ENCODE results near the gene ARHGAP15.
"Not testable (repeated sequence)": the region's sequence is repeated elsewhere in the genome, so short reads cannot be mapped to it uniquely, and the experiment has no call there.

ARHGAP15 gene

DNA sequence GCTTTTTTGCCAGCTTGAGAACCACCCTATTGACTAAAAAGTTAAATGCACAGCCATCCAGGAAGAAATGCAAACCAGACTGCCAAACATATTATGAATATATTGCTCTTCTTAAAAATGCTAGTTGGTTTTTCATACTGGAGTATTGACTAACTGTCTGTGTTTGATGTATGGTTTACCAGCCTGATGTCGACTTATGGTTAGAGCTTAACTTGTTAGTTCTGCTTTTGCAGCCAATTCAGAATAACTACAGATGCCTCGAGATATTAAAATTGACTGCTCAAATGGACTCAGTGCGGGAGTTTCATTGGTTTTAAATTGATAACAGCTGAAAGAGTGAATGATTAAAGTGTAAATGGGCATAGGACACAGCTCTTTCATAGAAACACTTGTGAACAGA lies 369.8 kb downstream of the ARHGAP15 start:
- no peak for DNase-seq

DNA sequence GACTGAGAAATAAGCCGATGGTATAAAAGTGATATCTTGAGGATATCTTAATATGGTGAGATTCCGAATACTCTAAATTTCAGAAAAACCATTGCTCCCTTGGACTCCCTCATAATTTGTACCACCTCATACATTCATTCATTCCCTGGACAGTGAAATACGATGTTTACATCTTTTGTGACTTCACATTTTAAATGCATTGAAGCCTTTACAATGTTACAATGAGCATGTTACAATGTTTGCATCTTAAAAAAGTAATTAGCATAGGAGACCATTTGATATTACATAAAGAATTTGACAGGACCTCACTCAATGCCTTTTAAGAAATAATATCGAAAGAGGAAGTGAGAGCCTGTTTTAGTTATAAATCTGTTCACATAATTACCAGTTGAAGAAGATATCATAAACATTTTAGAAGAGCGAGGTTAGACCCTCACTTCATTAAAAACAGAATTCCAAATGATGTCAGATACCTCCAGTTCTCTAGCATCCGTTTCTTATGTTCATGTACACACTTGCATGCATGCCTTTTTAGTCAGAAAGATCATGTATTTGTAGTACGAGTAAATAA lies 372.0 kb downstream of the ARHGAP15 start:
- no peak for DNase-seq

- no peak for DNase-seq
Measured at GRCh38 chr2:143503280-143503679, 374.1 kb downstream of the ARHGAP15 start.

- no peak for DNase-seq
Measured at GRCh38 chr2:143504397-143504796, 375.2 kb downstream of the ARHGAP15 start.

DNA sequence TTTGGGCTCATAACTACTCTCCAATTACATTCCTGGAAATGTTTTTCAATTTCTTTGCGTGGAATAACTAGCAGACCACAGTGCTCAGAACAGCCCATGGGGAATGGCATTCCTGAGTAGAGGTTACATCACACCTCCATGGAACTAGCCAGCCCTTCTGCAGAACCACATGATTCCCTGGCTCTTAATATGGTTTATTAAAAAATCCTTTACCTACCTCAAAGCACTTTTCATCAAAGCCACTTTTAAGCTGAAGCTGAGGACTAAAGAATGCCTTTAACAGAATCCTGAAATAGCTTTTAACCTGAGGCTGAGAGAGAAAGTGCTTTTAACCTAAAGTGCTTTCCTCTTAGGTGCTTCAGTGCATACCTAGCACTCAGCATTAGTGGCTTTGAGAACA lies 376.3 kb downstream of the ARHGAP15 start:
- DNase-seq = no peak

DNA sequence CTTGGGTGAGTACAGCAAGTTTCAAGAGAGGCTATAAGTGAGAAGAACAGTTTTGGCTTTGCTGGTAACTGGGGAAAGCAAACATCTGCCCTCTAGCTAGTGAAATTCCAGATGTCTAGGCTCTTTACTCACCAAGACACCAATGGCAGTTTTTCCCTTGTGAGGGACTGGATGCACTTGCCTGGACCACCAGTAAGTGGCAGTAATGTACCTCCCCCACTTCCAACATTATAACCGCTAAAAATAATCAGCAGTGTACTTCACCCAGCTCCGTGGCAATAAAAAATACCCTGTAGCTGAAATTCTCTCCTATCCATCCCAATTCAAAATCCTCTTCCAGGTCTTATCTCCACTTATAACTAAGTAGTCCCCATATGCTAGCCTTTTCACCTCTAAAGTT lies 383.9 kb downstream of the ARHGAP15 start:
- no peak for DNase-seq

- no peak for DNase-seq
Measured at GRCh38 chr2:143514413-143514812, 385.2 kb downstream of the ARHGAP15 start.

GRCh38 chr2:143515318-143515717 lies 386.1 kb downstream of the ARHGAP15 start:
- no peak for DNase-seq

- no peak for DNase-seq
Measured at GRCh38 chr2:143519521-143519920, 390.3 kb downstream of the ARHGAP15 start.

- DNase-seq = no peak
Measured at GRCh38 chr2:143521396-143521795, 392.2 kb downstream of the ARHGAP15 start.

- DNase-seq = no peak
Measured at GRCh38 chr2:143522699-143523098, 393.5 kb downstream of the ARHGAP15 start.

GRCh38 chr2:143524119-143524553 lies 394.9 kb downstream of the ARHGAP15 start:
- DNase-seq = no peak

DNA sequence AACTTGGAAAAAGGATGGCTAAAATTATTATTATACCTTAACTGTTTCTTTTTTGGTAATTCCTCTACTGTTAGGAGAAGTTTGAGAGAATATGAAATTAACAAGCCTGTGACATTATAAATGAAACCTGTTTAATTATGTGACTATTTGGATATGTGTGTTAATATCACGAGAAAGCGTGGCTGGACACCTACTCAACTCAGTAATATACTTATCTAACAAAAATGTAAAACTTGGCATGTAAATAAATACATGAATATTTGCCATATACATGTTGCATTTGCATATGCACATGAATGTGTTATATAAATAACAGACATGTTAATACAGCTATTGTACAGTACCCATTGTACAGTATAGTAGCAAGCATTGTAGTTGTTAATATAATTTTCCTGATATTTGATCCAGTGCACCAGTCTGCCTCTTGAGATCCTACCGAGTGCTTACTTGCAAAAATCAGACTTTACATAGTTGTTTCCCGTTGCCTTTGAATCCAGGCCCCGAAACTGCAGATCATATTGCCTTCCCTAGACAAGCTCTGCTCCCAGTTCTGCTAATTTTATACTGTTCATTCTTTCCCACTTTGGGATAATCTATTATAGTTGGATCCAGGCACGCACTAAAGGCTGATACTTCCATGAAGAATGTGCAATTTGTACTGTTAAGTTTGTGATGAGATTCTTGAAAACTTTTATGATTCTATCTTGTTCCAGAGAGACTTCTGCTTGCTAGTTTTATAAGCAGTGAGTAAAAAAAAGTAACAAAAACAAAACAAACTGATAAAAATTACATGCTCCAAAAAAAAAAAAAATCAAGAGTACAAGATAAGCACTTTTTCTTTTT lies 395.6 kb downstream of the ARHGAP15 start:
- no peak for DNase-seq

DNA sequence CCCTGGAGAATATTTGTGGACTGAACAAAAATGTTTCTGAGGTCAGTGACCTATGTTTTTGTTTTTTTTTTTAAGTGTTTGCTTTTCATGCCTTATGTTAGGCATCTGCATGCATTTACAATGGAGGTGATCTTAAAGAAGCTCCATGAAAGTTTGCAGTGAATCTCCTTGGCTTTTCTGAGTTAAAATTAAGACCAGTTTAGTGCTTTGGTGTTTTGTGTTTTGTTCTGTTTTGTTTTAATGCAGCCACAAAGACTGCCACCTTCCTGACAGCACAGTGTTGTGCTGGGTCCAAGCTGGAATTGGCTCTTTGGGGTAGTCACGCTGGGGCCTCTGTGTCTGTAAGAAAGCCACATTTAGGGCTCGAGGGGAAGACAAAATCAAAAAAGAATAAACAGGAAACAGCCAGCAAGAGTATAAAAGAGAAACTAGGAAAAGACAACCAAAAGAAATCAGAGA lies 396.2 kb downstream of the ARHGAP15 start:
- no peak for DNase-seq

GRCh38 chr2:143526498-143526897 lies 397.3 kb downstream of the ARHGAP15 start:
- no peak for DNase-seq

DNA sequence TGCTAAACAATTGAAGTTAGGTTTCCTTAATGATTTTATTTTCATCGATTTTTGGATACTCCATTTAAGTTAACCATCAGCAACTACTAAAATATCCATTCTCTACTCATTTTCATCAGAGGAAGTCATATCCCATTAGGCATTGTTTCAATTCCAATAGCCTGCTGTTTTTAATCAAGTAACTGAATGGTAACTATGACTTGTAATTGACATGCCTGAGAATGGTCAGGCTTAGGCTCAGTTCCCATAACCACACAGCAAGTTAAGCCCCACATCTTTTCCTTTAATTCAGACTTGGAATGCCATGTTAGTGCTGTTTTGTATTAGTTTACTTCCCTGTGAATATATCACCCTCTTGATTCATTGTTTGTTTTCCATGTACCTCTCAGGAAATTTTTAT lies 398.8 kb downstream of the ARHGAP15 start:
- no peak for DNase-seq

GRCh38 chr2:143529118-143529720 lies 400.0 kb downstream of the ARHGAP15 start:
- no peak for DNase-seq

DNA sequence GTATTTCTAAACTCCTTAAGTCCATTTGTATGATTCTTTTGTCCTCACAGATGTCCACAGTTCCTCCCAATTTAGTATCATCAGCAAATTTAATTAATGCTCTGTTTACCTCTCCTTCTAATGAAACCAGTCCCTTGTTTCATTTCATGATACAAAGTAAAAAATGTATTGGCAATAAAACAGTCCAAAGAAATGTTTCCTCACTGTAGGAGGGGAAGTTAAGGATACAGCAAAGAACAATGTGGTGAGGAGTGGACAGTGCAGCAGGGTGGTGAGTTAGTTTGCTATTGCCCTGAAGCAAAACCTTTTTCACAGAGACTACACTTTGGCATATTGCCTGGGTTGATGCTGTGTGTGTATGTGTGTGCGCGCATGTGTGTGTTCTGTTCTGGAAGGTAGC lies 401.5 kb downstream of the ARHGAP15 start:
- DNase-seq = no peak

GRCh38 chr2:143532061-143532460 lies 402.8 kb downstream of the ARHGAP15 start:
- DNase-seq = no peak

- DNase-seq = no peak
Measured at GRCh38 chr2:143533846-143534245, 404.6 kb downstream of the ARHGAP15 start.

DNA sequence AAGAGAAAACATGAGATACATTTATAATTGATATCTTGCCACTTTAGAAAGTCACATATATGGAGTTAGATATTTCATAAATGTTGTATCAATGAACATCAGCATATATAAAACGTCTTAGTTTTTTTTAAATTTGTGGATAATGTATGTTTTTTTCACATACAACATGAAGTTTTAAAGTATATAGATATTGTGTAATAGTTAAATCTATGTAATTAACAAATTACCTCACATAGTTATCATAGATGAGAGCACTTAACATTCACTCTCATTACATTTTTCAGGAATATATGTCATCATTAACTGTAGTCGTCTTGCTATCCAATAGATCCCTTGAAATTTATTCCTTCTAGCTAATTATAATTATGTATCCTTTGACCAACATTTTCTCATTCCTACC lies 406.6 kb downstream of the ARHGAP15 start:
- DNase-seq = no peak

- not testable (repeated sequence) for DNase-seq
Measured at GRCh38 chr2:143541899-143542298, 412.7 kb downstream of the ARHGAP15 start.

DNA sequence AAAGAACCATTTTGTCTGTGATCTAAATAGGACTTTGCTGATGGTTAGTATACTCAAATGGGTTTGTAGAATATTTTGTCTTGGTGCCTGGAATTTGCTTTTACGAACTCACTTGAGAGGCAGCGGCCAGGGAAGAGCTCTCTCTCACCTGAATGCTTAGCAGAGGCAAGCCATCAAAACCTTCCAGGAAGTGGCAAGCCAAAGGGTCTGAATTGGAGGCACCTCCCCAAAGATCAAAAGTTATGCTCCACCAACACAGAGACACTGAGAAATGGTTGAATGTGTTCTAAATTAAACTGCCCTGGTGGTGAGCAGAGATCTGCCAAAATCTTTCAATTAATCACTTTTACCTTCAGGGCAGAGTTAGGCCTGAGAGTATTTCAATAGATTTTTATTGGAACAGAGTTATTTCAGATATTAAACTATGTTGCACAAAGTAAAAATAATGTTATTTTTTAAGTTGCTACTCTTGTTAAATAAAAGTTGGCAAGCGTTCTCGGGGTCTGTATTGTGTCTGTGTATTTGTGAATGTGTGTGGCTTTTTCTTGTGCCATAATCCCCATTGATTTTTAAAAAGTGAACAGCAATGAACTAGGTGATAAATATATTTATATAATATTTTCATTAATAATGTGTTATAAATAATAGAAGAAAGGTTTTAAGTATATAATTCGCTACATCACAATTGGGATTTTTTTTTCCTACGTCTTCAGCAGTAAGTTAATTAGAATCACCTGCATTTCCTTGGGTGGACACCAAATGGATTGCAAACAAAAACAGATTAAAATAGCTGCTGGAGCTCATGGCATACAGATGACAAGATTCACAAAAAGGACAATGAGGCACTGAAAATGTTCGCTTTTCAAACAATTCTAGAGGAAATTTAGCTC lies 416.1 kb downstream of the ARHGAP15 start:
- DNase-seq = no peak
